Measurements from ENCODE around the gene C5AR2. TPM values are rescaled to one million over a fixed set of nuclear protein-coding genes. Genes with fewer than 3 reads are reported as not detected.
"Not testable (repeated sequence)": the region's sequence is repeated elsewhere in the genome, so short reads cannot be mapped to it uniquely, and the experiment has no call there.

The C5AR2 gene
- under 1 TPM; 0.74 to 0.82 TPM for total RNA-seq

- no peak within 1 kb of the TSS for H3K4me3 ChIP-seq
- H3K4me1 ChIP-seq: no peaks in the 10 kb centered on the region
- no peaks in the 10 kb centered on the region for H3K36me3 ChIP-seq
- no peaks in the 10 kb centered on the region for H3K27me3 ChIP-seq
- intact Hi-C loops (cut with DNase I): no loop called here
- DNase-seq: no peak
- H3K27ac ChIP-seq: no peak within 1 kb of the TSS
- no peak for TF ChIP-seq CTCF (IDR thresholded peaks at IDR 0.05)
- H3K9me3 ChIP-seq: no peaks in the 10 kb centered on the region
- no peak within 1 kb of the TSS for H3K9ac ChIP-seq (ENCODE audit: low read depth in 2 of 2, low read length in 2 of 2)
Observed at GRCh38 chr19:47331931-47332547, at the start of gene C5AR2. C5AR2 (plus strand) TSS chr19:47332175; CDS start chr19:47340800, 8,625 bp downstream.

- H3K9ac ChIP-seq (ENCODE audit: low read depth in 2 of 2, low read length in 2 of 2): no peak overlapping the region
- DNase-seq: no peak
- no peaks in the 10 kb centered on the region for H3K36me3 ChIP-seq
- no peak overlapping the region for H3K27ac ChIP-seq
- intact Hi-C loops (cut with DNase I): no loop called here
- H3K27me3 ChIP-seq: no peaks in the 10 kb centered on the region
- H3K4me3 ChIP-seq: no peak overlapping the region
- no peaks in the 10 kb centered on the region for H3K9me3 ChIP-seq
- no peaks in the 10 kb centered on the region for H3K4me1 ChIP-seq
- no peak for TF ChIP-seq CTCF (IDR thresholded peaks at IDR 0.05)
Observed at GRCh38 chr19:47283405-47284059, 48.4 kb upstream of the C5AR2 start.

DNA sequence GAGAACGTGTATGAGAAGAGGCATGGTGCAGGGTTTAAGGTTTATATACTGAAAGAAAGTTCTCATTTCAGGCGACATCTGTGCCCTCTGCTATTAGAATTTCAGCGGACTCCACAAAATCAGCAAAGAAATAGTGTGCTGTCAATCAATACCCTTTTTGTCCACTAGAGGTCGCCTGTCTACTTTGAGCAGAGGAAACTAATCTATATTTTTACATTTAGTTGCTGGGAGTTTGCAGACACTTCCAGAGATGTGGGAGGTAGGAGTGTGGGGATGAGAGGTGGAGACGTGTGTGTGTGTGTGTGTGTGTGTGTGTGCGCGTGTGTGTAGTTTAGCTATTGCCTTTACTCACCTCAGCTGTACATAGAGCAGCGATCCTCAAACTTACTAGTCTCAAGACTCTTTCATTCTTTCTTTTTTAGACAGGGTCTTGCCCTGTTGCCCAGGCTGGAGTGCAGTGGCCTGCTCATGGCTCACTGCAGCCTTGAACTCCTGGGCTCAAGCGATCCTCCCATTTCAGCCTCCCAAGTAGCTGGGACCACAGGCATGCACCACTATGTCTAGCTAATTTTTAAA, 47.6 kb upstream of the C5AR2 start:
- H3K9ac ChIP-seq (ENCODE audit: low read depth in 2 of 2, low read length in 2 of 2): no peak overlapping the region
- H3K9me3 ChIP-seq: no peaks in the 10 kb centered on the region
- intact Hi-C loops (cut with DNase I): no loop called here
- no peaks in the 10 kb centered on the region for H3K4me1 ChIP-seq
- H3K4me3 ChIP-seq: no peak overlapping the region
- peak; percentile 76 for TF ChIP-seq CTCF (IDR thresholded peaks at IDR 0.05)
- peak; percentile 62 for DNase-seq
- no peaks in the 10 kb centered on the region for H3K27me3 ChIP-seq
- no peaks in the 10 kb centered on the region for H3K36me3 ChIP-seq
- no peak overlapping the region for H3K27ac ChIP-seq

- H3K27ac ChIP-seq: no peak overlapping the region
- H3K9ac ChIP-seq (ENCODE audit: low read depth in 2 of 2, low read length in 2 of 2): no peak overlapping the region
- peak; percentile 64 for TF ChIP-seq CTCF (IDR thresholded peaks at IDR 0.05)
- peak; percentile 90 for DNase-seq
- intact Hi-C loops (cut with DNase I): loop anchor here (10.0 kb wide), 1 partner anchor 89 kb away; no protein-coding TSS in a partner anchor
- H3K4me3 ChIP-seq: no peak overlapping the region
- H3K4me1 ChIP-seq: no peaks in the 10 kb centered on the region
- no peaks in the 10 kb centered on the region for H3K9me3 ChIP-seq
- no peaks in the 10 kb centered on the region for H3K36me3 ChIP-seq
- H3K27me3 ChIP-seq: no peaks in the 10 kb centered on the region
Observed at GRCh38 chr19:47296036-47296435, 35.9 kb upstream of the C5AR2 start.

GRCh38 chr19:47300867-47301266, 31.1 kb upstream of the C5AR2 start:
- H3K9ac ChIP-seq (ENCODE audit: low read depth in 2 of 2, low read length in 2 of 2); H3K36me3 ChIP-seq; H3K27ac ChIP-seq; H3K9me3 ChIP-seq; H3K4me1 ChIP-seq; H3K27me3 ChIP-seq; intact Hi-C loops (cut with DNase I); DNase-seq; H3K4me3 ChIP-seq: not testable (repeated sequence)

DNA sequence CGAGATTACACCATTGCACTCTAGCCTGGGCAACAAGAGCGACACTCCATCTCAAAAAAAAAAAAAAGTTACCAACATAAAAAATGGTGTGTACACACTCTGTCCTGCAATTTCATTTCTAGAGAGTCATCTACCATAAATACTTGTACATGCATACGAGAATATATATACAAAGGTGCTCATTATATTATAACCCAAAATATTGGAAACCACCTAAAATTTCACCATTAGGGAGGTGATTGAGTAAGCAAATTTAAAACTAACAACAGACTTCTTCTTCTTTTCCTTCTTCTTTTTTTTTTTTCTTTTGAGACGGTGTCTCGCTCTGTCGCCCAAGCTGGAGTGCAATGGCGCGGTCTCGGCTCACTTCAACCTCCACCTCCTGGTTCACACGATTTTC, 29.7 kb upstream of the C5AR2 start:
- intact Hi-C loops (cut with DNase I): no loop called here
- H3K4me3 ChIP-seq: no peak overlapping the region
- H3K27me3 ChIP-seq: no peaks in the 10 kb centered on the region
- H3K27ac ChIP-seq: no peak overlapping the region
- no peaks in the 10 kb centered on the region for H3K9me3 ChIP-seq
- no peak for DNase-seq
- TF ChIP-seq CTCF (IDR thresholded peaks at IDR 0.05): no peak
- H3K9ac ChIP-seq (ENCODE audit: low read depth in 2 of 2, low read length in 2 of 2): no peak overlapping the region
- H3K4me1 ChIP-seq: no peaks in the 10 kb centered on the region
- no peaks in the 10 kb centered on the region for H3K36me3 ChIP-seq

All from colonic mucosa (tissue), 4 donors.